Stimulated activated naive B cell treated with anti-CD40 and anti-IgM and Interleukin-4, amounts not matched to agents 10 μg/mL and 1 μg/mL and 100 μg/mL, for 72 hours (primary cell): Measurements from ENCODE around the gene NLGN4X.

Experiments
- ATAC-seq, 2 donors: fragments of 150-1000 bp; cut with Tn5 transposase; replicated peaks; 2 replicates each; pipeline ENCODE4 v1.10.0; 2021; ENCODE audit warnings: moderate library complexity in 1 of 2
- DNase-seq: peaks from one replicate; pipeline ENCODE4 v3.0.0; 2021
- H3K27ac Mint-ChIP-seq: one replicate; pipeline ENCODE4 v1.8.0; 2022; ENCODE audit warnings: mild to moderate bottlenecking, mixed read lengths
- H3K27me3 Mint-ChIP-seq, 2 donors: one replicate each; pipeline ENCODE4 v1.8.0; 2022; ENCODE audit warnings: mixed read lengths in 2 of 2
- H3K36me3 Mint-ChIP-seq, 2 donors: one replicate each; pipeline ENCODE4 v1.8.0; 2022; ENCODE audit warnings: mixed read lengths in 2 of 2, mild to moderate bottlenecking in 1 of 2
- H3K4me1 Mint-ChIP-seq, 2 donors: one replicate each; pipeline ENCODE4 v1.8.0; 2022; ENCODE audit warnings: mixed read lengths in 2 of 2, mild to moderate bottlenecking in 1 of 2
- H3K4me3 Mint-ChIP-seq, 2 donors: one replicate each; pipeline ENCODE4 v1.8.0; 2022; ENCODE audit warnings: mild to moderate bottlenecking in 2 of 2, mixed read lengths in 2 of 2, moderate library complexity in 1 of 2
- H3K9me3 Mint-ChIP-seq, 2 donors: one replicate each; pipeline ENCODE4 v1.8.0; 2022; ENCODE audit warnings: mixed read lengths in 2 of 2, mild to moderate bottlenecking in 1 of 2

The NLGN4X gene

DNA sequence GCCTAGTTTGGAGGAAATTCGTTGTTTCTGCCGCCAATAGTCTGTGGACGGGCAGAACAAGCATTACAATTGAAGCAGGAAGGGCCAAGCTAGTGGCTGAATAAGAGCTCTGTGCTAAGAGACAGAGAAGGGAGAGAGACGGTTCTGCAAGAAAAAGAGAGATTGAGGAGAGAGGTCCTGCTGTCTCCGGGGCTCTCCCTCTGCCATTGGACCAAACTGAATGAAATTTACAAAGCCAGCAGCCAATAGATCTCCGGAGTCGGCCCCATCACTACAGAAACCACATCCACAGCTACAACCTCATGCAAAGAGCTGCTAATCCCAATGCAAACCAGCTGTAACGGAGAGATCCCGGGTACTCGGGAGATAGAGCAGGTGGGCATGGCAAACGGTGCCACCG lies at the start of gene NLGN4X:
Gene NLGN4X (minus strand): TSS at position 148 of the 400 bp plus-strand sequence. CDS start 77,401 bp downstream, outside the sequence.
- DNase-seq (no peak), ATAC-seq (no peak)
- peaks cover 3 to 9% of the 10 kb centered on the region in 2 donors for H3K4me1 Mint-ChIP-seq
- H3K27ac Mint-ChIP-seq: no peak within 1 kb of the TSS
- no peaks in the 10 kb centered on the region for H3K9me3 Mint-ChIP-seq
- no peaks in the 10 kb centered on the region for H3K36me3 Mint-ChIP-seq
- H3K4me3 Mint-ChIP-seq: no peak within 1 kb of the TSS
- peaks cover 35 to 47% of the 10 kb centered on the region in 2 donors for H3K27me3 Mint-ChIP-seq

DNA sequence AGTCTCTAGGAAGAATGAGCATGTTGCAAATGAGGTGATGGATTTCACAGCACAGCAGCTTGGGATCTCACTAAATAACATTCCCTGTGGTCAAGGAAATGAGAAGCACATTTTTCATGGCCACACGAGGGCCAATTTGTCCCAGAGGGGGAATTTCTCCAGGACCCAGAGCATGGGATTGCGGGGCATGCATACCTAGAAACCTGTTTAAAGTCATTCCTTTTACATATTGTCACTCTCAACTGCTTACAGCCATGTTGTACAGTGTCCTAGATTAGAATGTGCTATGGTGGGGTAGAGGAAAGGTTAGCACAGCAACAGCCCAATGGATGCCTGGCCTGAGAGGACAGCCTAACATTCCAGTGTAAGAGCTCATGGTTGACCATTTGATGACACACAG lies 37.4 kb upstream of the NLGN4X start:
- ATAC-seq (no peak), DNase-seq (no peak)
- Mint-ChIP-seq H3K36me3 (no peaks in the 10 kb centered on the region), H3K27me3 (no peaks in the 10 kb centered on the region), H3K9me3 (no peaks in the 10 kb centered on the region), H3K4me3 (no peak overlapping the region), H3K27ac (no peak overlapping the region), H3K4me1 (no peaks in the 10 kb centered on the region)

DNA sequence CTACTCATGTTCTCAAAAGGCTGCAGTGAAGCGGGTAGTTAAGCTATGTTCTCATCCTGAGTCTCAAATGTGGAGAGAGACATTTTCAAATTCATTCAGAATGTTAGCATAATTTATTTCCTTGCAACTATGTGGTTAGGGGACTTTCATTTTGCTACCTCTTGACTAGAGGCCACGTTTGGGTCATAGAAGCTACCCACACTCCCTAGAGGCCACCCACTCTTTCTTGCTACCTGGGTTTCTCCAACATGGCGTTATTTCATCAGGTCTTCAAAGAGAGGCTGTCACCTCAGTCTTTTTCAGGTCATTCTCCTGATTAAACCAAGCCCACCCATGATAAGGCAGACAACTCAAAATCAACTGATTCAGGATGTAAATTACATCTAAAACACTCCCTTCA lies 34.3 kb upstream of the NLGN4X start:
- Mint-ChIP-seq H3K4me3 (no peak overlapping the region), H3K27me3 (no peaks in the 10 kb centered on the region), H3K4me1 (no peaks in the 10 kb centered on the region), H3K27ac (no peak overlapping the region), H3K9me3 (no peaks in the 10 kb centered on the region), H3K36me3 (no peaks in the 10 kb centered on the region)
- DNase-seq (no peak), ATAC-seq (peak in 1 of 2 donors; percentile 57)

DNA sequence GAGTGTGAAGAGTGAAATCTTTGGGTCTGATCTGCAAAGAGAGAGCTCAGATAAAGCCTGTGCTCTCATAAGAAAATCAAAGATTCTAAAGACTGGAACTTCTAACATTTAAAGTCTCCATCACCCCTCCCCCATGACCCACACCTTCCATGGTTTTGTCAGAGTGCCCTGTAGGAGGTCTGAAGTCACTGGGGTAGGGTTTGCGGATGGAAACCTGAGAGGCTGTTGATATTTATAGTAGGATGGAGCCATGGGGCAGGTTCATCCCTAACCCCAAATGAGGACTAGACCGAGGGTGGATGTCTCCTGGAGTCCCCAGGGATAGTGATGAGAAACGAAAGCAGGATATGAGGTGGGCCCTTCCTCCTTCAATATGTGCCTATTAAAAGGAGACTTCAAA lies 28.4 kb upstream of the NLGN4X start:
- no peak overlapping the region for H3K27ac Mint-ChIP-seq
- ATAC-seq: no peak
- H3K9me3 Mint-ChIP-seq: no peaks in the 10 kb centered on the region
- no peaks in the 10 kb centered on the region for H3K27me3 Mint-ChIP-seq
- no peaks in the 10 kb centered on the region for H3K4me1 Mint-ChIP-seq
- H3K4me3 Mint-ChIP-seq: no peak overlapping the region
- no peak for DNase-seq
- H3K36me3 Mint-ChIP-seq: no peaks in the 10 kb centered on the region

DNA sequence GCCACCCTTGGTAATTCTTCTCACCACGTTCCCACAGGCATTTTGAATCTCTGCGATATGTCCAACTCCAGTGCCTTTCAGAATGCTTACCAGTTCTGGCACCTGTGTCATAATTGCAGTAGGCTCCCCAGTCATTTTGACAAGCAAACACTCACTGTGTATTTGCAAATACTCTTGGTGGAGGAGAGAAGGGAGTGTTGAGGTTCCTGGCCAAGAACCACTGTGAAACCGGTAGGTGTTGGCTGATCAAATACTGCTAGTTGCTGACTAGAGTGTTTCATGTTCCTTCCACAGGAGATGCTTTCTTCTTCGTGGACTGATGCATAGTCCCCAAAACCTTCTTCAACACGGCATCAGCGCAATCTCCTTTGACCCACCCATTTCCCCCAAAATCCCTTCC lies 16.0 kb upstream of the NLGN4X start:
- Mint-ChIP-seq H3K36me3 (no peaks in the 10 kb centered on the region), H3K4me3 (no peak overlapping the region), H3K27me3 (no peaks in the 10 kb centered on the region), H3K9me3 (peaks cover 0 to 1% of the 10 kb centered on the region in 2 donors), H3K27ac (no peak overlapping the region), H3K4me1 (no peaks in the 10 kb centered on the region)
- no peak for DNase-seq
- ATAC-seq: no peak

DNA sequence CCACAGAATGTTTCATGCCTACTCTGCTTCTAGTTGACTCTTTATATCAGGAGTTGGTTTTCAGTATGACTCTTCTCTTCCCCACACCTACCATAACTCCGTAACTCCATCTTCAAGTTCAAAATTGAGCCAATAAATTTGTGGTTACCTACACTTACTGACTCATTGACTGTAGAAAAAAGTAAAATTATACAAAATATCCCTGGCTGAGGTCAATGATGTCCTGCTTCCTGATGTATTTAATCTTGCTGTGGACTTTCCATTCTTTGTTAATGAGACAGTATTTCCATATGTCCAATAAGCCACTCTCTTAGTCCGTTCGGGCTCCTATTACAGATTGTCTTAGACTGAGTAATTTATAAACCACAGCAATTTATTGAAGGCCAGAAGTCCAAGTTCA lies 9.9 kb upstream of the NLGN4X start:
- DNase-seq (no peak), ATAC-seq (no peak)
- no peaks in the 10 kb centered on the region for H3K4me1 Mint-ChIP-seq
- H3K27me3 Mint-ChIP-seq: no peaks in the 10 kb centered on the region
- H3K9me3 Mint-ChIP-seq: no peaks in the 10 kb centered on the region
- H3K27ac Mint-ChIP-seq: no peak overlapping the region
- no peaks in the 10 kb centered on the region for H3K36me3 Mint-ChIP-seq
- no peak overlapping the region for H3K4me3 Mint-ChIP-seq

DNA sequence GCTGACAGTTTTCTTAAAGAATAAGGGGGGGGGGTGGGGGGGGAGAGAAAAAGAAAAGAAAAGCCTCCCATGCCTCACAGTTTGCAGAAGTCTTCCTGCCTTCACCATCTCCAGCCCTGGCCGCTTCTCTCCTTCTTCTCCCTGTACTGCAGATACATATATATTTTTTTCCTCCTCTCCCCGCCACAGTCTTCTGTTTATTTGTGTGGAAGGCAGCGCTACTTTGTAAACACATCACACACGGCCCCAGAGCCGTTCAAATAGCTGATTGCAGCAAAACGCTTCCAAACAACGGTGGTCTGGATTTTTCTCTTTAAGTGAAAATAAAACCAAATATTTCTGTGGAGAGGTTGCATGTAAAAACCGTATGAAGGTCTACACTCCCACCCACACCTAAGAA lies 732 bp downstream of the NLGN4X start:
- no peak overlapping the region for H3K27ac Mint-ChIP-seq
- no peaks in the 10 kb centered on the region for H3K9me3 Mint-ChIP-seq
- ATAC-seq: no peak
- no peaks in the 10 kb centered on the region for H3K36me3 Mint-ChIP-seq
- DNase-seq: no peak
- peaks cover 3 to 9% of the 10 kb centered on the region in 2 donors for H3K4me1 Mint-ChIP-seq
- H3K27me3 Mint-ChIP-seq: peaks cover 35 to 47% of the 10 kb centered on the region in 2 donors
- H3K4me3 Mint-ChIP-seq: no peak overlapping the region

DNA sequence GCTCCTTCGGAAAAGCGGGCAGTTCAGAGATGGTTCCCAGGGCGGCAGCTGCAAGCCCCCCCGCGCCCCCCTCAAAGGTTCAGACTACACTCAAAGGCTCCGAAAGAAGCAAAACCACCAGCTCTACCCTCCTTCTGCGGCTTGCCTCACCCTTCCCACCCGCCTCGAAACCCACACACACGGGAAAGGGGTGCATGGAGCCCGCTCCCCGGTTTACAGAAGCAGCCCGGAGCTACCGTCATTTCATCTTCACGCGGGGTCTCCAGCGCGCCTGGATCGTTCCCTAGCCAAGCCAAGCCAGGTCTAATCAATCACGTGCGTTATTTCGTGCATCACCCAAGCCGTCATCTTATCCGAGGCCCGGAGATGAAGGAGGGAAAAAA lies 1.2 kb downstream of the NLGN4X start:
- no peaks in the 10 kb centered on the region for H3K36me3 Mint-ChIP-seq
- DNase-seq (no peak), ATAC-seq (no peak)
- peaks cover 35 to 47% of the 10 kb centered on the region in 2 donors for H3K27me3 Mint-ChIP-seq
- H3K9me3 Mint-ChIP-seq: peaks cover 0 to 3% of the 10 kb centered on the region in 2 donors
- no peak overlapping the region for H3K27ac Mint-ChIP-seq
- H3K4me3 Mint-ChIP-seq: peak overlapping the region; percentile 56 to 71
- peaks cover 4 to 9% of the 10 kb centered on the region in 2 donors for H3K4me1 Mint-ChIP-seq

DNA sequence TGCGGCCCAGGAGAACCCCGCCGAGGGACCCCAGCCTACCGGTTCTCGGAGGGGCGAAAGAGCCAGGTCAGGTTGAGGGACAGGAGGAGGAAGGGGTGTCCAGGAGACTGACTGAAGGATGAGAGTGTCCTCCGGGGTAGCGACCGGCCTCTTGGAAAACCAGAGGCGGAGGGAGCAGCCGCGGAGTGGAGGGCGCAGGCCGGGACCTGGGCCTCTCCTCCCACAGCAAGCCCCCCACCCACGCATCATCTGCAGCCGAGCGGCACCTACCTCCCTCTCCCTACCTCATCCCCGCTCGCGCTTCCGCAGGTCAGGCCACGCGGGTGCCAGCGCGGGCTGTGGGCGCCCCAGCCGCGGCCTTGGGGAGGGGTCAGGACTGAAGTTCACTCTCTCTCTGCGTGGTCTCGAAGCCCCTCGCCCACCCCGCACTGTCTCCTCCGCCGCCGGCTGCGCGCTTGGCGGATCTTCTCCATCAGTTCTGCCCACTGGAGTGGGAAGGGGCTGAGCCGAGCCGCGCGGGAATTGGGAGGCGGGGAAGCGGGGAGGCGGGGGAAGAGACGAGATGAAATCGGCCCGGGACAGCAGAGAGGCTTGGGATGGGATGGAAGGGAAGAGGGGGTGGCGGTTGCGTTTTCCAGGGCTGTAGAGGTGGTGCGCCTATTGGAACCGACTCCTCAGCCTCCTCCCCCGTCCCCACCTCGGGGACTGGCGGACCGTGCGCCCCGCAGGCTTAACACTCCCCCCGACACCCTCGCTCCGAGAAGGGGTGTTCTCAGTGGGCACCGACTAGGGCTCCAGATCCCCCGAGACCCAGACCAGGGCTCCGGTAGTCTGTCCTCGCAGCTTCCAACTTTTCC lies 1.8 kb downstream of the NLGN4X start:
- Mint-ChIP-seq H3K27ac (no peak overlapping the region), H3K36me3 (no peaks in the 10 kb centered on the region), H3K4me1 (peaks cover 4 to 9% of the 10 kb centered on the region in 2 donors), H3K9me3 (peaks cover 0 to 3% of the 10 kb centered on the region in 2 donors), H3K4me3 (peak overlapping the region; percentile 65 to 71), H3K27me3 (peaks cover 35 to 47% of the 10 kb centered on the region in 2 donors)
- ATAC-seq (no peak), DNase-seq (no peak)

DNA sequence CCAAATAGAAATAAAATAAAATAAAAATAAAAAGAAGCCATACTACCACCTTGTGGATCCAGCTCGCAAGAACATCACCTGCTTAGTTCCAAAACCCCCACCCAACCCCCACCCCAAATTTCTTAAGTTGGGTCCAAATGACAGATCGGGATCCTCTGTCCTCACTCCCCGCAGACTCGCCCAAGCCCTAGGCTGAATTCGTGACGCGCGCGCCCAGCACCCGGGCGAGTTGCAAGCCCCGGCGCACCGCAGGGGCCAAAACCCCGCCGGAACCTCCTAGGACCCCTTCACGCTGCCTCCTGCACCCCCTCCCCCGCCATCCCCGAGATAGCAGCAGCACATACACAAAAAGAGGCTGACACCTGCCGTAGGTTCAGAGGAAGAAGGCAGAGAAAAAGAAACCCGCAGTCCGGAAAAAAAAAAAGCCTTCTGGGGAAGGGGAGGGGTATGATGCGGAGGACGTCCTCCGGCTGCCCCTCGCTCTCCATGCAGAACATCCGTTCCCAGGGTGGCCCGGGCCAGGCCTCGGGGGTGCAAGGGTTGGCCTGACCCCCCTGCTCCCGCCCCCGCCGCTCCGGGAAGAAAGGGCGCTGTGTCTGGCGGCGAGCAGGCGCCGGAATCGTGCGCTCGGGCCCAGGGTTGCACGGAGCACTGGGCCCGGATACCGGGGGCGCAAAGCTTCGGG lies 2.6 kb downstream of the NLGN4X start:
- no peak for DNase-seq
- Mint-ChIP-seq H3K4me1 (peaks cover 4 to 9% of the 10 kb centered on the region in 2 donors), H3K9me3 (peaks cover 0 to 3% of the 10 kb centered on the region in 2 donors), H3K27ac (peak overlapping the region; percentile 3), H3K27me3 (peaks cover 33 to 46% of the 10 kb centered on the region in 2 donors), H3K36me3 (no peaks in the 10 kb centered on the region), H3K4me3 (peak overlapping the region; percentile 76 to 79)
- peak in 1 of 2 donors; percentile 22 for ATAC-seq

DNA sequence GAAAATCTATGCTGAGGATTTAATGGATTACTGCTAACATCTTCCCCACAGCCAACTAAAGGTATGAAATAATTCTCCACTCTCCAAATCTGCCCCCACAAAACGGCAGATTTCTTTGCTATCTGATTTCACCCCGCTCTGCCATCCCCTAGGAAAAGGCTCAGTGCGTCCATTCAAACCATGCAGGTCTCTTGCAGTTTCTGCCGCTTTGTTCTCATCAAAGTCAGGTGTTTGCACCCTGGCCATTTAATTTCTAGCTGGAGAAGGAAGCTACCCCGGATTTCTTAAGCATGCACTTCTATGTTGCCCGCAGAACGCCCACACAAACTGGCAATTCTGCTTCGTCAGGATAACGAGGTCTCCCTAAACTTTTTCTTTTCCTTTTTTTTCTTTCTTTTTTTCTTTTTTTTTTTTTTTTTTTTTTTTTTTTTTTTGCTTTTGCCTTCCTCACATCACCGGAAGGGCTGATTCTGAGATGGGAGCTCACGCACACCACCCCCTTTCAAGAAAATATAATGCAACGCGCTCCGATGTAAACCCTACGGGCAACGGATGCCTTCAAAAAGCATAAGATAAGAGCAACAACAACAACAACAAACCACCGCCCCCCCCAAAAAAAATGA lies 3.3 kb downstream of the NLGN4X start:
- H3K4me3 Mint-ChIP-seq: peak overlapping the region; percentile 76 to 79
- peaks cover 4 to 9% of the 10 kb centered on the region in 2 donors for H3K4me1 Mint-ChIP-seq
- DNase-seq (no peak), ATAC-seq (no peak)
- H3K27ac Mint-ChIP-seq: peak overlapping the region; percentile 83
- peaks cover 28 to 39% of the 10 kb centered on the region in 2 donors for H3K27me3 Mint-ChIP-seq
- H3K36me3 Mint-ChIP-seq: no peaks in the 10 kb centered on the region
- H3K9me3 Mint-ChIP-seq: peaks cover 0 to 3% of the 10 kb centered on the region in 2 donors

DNA sequence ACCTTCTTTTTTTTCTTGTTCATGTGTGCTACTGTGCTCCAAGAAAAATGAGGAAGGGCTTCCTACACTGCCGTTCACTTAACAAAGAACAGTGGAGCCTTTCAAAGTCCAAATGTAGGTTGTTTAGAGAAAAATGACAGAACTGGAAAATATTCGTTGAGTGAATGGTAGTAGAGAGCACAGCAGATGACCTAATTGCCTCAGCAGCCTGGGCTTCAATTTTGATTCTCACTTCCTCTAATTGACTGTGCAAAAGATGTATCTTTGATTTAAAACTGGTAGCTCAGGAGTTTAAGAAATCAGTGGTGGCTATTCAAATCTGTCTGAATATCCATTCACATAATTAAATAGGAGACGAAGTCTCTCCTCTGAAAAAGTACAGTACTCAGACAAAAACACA lies 5.2 kb downstream of the NLGN4X start:
- Mint-ChIP-seq H3K27ac (no peak overlapping the region), H3K9me3 (peaks cover 0 to 3% of the 10 kb centered on the region in 2 donors), H3K4me3 (no peak overlapping the region), H3K36me3 (no peaks in the 10 kb centered on the region), H3K4me1 (peaks cover 4 to 7% of the 10 kb centered on the region in 2 donors), H3K27me3 (peaks cover 16 to 29% of the 10 kb centered on the region in 2 donors)
- no peak for DNase-seq
- ATAC-seq: no peak

DNA sequence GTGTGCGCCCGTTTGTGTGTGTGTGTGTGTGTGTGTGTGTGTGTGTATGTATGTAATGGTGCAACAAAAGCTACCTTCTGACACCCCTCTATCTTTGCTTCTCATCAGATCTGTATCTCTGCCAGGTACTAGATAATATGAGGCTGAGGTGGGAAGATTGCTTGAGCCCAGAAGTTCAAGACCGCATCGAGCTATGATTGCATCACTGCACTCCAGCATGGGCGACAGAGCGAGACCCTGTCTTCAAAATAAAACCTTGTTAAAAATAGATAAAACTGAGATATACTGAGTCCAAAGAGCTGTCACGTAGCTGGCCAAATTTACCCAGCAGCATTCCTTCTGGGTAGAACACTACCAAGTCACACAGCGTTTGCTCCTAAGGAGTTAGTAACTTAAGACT lies 18.4 kb downstream of the NLGN4X start:
- ATAC-seq: no peak
- DNase-seq: no peak
- no peak overlapping the region for H3K27ac Mint-ChIP-seq
- H3K4me1 Mint-ChIP-seq: no peaks in the 10 kb centered on the region
- no peaks in the 10 kb centered on the region for H3K9me3 Mint-ChIP-seq
- no peaks in the 10 kb centered on the region for H3K27me3 Mint-ChIP-seq
- no peaks in the 10 kb centered on the region for H3K36me3 Mint-ChIP-seq
- H3K4me3 Mint-ChIP-seq: no peak overlapping the region

DNA sequence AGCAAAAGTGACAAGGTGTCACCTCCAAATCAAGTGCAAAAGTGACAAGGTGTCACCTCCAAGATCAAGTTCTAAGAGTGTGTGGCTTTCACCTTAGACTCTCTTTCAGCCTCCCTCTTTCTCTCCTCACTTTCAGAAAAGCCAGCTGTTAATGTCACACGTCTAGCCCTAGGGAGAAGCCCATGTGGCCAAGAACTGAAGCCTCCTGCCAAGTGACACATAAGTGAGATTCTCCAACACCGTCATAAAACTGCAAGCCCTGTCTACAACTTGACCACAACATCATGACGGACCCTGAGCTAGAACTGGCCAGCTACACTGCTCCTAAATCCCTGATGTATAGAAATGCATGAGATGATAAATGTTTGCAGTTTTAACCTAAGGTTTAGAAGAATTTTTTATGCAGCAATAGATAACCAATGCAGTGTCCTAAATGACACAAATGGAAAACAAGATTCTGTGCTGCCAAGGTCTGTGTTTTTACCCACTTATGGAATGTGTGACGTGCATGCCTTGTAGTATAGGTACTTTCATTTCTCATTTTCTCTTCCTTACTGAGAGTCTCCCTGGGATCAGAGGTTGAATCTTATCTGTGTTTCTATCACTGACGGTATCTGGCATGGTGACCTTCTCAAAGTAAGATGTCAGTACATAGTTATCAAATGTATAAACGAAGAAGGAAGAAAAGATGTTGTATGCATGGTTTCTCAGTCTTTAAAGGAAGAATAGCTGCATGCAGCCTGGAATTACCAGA lies 25.0 kb downstream of the NLGN4X start:
- Mint-ChIP-seq H3K36me3 (no peaks in the 10 kb centered on the region), H3K9me3 (no peaks in the 10 kb centered on the region), H3K4me1 (no peaks in the 10 kb centered on the region), H3K27ac (no peak overlapping the region), H3K27me3 (no peaks in the 10 kb centered on the region), H3K4me3 (no peak overlapping the region)
- DNase-seq: no peak
- peak in 1 of 2 donors; percentile 57 for ATAC-seq
